Activated T-cell treated with anti-CD3 and anti-CD28 coated beads, Interleukin-2, amount 50 U/mL, for 4 hours (primary cell): ENCODE data around the gene GHR. TPM values are rescaled to one million over a fixed set of nuclear protein-coding genes. Genes with fewer than 3 reads are reported as not detected.
"Not testable (repeated sequence)": the region's sequence is repeated elsewhere in the genome, so short reads cannot be mapped to it uniquely, and the experiment has no call there.

Experiments
- ATAC-seq, 2 donors: fragments of 200-7000 bp; cut with Tn5 transposase; one replicate each; pipeline ENCODE4 v1.10.0; 2021
- DNase-seq: peaks from one replicate; pipeline ENCODE4 v3.0.0-alpha.2; 2020
- H3K27me3 Mint-ChIP-seq: one replicate; pipeline ENCODE4 v1.8.0; 2021; ENCODE audit warnings: low read depth, mixed read lengths
- H3K36me3 Mint-ChIP-seq: one replicate; pipeline ENCODE4 v1.8.0; 2022; ENCODE audit warnings: mixed read lengths; ENCODE audit not compliant: insufficient read depth
- H3K4me1 Mint-ChIP-seq: one replicate; pipeline ENCODE4 v1.8.0; 2021; ENCODE audit warnings: low read depth, mixed read lengths
- H3K4me3 Mint-ChIP-seq: one replicate; pipeline ENCODE4 v1.8.0; 2021; ENCODE audit warnings: mild to moderate bottlenecking, moderate library complexity, mixed read lengths
- H3K9me3 Mint-ChIP-seq: one replicate; pipeline ENCODE4 v1.8.0; 2021; ENCODE audit warnings: mixed read lengths
- total RNA-seq, 3 donors: library from RNA; stranded (reverse); gene quantifications; one replicate each; pipeline ENCODE4 v1.2.1, GENCODE V29; 2021

GHR gene
- total RNA-seq, 3 donors from 2014 or later, result 0.08 TPM; not detected in 2

DNA sequence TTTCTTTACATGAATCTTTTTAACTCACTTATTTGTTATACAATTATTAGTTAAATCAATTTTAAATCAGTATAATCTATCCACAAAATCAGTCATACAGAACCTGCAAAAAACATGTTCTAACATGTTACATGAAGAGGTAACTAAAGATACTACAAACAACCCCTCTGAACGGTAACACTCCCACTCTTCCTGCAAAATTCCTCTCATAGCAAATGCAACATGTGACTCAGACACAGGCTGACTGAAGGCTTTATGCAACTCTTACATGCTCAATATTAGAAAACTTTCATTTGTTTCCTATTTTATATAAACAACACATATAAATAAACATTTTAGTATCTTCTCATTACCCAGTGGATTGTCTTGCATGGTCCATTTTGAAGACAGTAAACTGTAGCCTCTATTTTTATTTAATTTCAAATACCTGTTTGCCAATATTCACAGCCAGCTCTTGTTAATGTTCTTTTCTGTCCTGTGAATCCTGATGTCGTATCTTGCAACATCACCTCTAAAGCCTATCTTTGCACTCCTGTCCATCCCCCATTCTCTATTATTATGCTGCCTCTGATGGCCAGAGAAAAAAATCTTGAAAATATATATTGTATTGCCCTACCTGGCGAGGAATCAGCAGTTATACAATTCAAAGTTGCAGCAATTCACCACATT, 232.9 kb downstream of the GHR start:
- no peaks in the 10 kb centered on the region for H3K27me3 Mint-ChIP-seq

DNA sequence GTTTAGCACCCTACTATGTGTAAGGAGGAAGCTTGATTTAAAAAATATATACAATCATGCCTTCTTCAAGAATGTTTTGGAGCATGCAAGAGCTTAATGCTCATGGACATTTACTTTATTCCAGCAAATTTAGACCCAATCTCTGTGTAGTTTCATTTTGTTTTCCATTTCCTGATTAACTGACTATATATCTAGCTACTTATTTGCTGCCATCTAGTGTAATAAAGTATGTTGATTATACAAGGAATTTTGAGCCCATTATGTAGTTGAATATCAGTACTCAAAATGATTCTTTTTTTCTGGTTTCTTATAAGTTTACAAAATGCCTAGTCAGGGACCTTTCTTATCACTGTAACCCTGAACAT, 233.4 kb downstream of the GHR start:
- ATAC-seq (no peak), DNase-seq (no peak)
- H3K36me3 Mint-ChIP-seq, result no peaks in the 10 kb centered on the region
- no peaks in the 10 kb centered on the region for H3K9me3 Mint-ChIP-seq
- H3K27me3 Mint-ChIP-seq, result no peaks in the 10 kb centered on the region
- no peaks in the 10 kb centered on the region for H3K4me1 Mint-ChIP-seq
- no peak overlapping the region for H3K4me3 Mint-ChIP-seq

More for the DNA sequence above, 232.9 kb downstream of the GHR start:
- no peak for DNase-seq
- ATAC-seq, result no peak
- no peaks in the 10 kb centered on the region for H3K36me3 Mint-ChIP-seq
- no peak overlapping the region for H3K4me3 Mint-ChIP-seq
- H3K4me1 Mint-ChIP-seq, result no peaks in the 10 kb centered on the region
- no peaks in the 10 kb centered on the region for H3K9me3 Mint-ChIP-seq

DNA sequence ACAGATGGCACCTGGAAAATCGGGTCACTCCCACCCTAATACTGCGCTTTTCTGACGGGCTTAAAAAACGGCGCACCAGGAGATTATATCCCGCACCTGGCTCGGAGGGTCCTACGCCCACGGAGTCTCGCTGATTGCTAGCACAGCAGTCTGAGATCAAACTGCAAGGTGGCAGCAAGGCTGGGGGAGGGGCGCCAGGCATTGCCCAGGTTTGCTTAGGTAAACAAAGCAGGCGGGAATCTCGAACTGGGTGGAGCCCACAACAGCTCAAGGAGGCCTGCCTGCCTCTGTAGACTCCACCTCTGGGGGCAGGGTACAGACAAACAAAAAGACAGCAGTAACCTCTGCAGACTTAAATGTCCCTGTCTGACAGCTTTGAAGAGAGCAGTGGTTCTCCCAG, 236.6 kb downstream of the GHR start:
- not testable (repeated sequence) for DNase-seq, H3K4me3 Mint-ChIP-seq, H3K4me1 Mint-ChIP-seq, H3K9me3 Mint-ChIP-seq, H3K27me3 Mint-ChIP-seq, ATAC-seq, H3K36me3 Mint-ChIP-seq

GRCh38 chr5:42665857-42666256, 242.6 kb downstream of the GHR start:
- peaks cover 5% of the 10 kb centered on the region for H3K27me3 Mint-ChIP-seq
- no peaks in the 10 kb centered on the region for H3K9me3 Mint-ChIP-seq
- no peaks in the 10 kb centered on the region for H3K4me1 Mint-ChIP-seq
- no peak for DNase-seq
- no peaks in the 10 kb centered on the region for H3K36me3 Mint-ChIP-seq
- ATAC-seq, result no peak
- no peak overlapping the region for H3K4me3 Mint-ChIP-seq

DNA sequence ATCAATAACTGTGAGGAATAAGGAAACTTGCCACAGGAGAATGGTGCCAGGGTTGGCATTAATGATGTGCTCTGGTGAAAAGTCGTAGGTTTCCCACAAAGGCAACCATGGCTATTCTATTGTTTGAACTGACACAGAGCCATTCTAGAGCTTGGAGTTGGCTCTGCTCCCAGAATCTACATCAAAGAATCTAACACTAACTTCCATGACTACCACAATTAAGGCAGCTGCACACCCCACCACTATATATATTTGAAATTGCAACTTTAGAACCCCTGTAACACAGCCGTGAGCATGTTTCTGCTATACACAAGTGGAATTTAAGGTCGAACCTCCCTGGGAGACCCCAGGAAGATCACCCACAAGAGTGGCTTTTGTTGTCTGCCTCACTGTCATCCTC, 243.6 kb downstream of the GHR start:
- Mint-ChIP-seq H3K27me3 (peaks cover 5% of the 10 kb centered on the region), H3K4me3 (no peak overlapping the region), H3K4me1 (no peaks in the 10 kb centered on the region), H3K36me3 (no peaks in the 10 kb centered on the region), H3K9me3 (no peaks in the 10 kb centered on the region)
- DNase-seq (no peak), ATAC-seq (no peak)

DNA sequence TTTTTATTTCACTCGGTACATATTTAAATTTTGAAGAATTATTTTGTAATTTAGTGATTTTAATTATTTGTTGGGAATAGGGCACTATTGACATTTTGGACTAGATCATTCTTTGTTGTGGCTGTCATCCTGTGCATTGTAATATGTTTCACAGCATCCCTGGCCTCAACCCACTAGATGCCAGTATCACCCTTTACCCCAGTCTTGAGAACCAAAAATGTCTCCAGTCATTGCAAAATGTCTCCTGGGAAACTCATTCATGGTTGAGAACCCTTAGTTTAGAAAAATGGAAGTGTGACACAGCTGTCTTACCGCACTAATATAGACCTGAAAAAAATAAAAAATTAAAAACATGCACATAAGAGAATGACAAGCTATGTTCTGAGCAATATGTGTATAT, 245.0 kb downstream of the GHR start:
- Mint-ChIP-seq H3K4me1 (no peaks in the 10 kb centered on the region), H3K36me3 (no peaks in the 10 kb centered on the region), H3K9me3 (peaks cover 5% of the 10 kb centered on the region), H3K27me3 (no peaks in the 10 kb centered on the region), H3K4me3 (no peak overlapping the region)
- DNase-seq (no peak), ATAC-seq (no peak)

DNA sequence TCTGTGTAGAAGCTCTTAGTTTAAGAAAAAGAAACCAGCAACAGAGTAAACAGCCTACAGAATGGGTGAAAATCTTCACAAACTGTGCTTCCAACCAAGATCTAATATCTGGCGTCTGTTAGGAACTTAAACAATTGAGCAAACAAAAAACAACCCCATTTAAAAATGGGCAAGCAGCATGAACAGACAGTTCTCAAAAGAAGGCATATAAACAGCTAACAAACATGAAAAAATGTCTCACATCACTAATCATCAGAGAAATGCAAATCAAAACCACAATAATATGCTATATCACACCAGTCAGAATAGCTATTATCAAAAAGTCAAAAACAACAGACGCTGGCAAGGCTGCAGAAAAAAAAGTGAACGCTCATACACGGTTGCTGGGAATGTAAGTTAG, 249.7 kb downstream of the GHR start:
- H3K9me3 Mint-ChIP-seq, result peaks cover 5% of the 10 kb centered on the region

GRCh38 chr5:42675602-42676001, 252.4 kb downstream of the GHR start:
- Mint-ChIP-seq H3K36me3 (no peaks in the 10 kb centered on the region), H3K4me3 (no peak overlapping the region), H3K9me3 (peaks cover 5% of the 10 kb centered on the region), H3K27me3 (no peaks in the 10 kb centered on the region), H3K4me1 (no peaks in the 10 kb centered on the region)
- ATAC-seq (no peak), DNase-seq (no peak)

More for the DNA sequence above, 249.7 kb downstream of the GHR start:
- H3K36me3 Mint-ChIP-seq, result no peaks in the 10 kb centered on the region
- H3K27me3 Mint-ChIP-seq, result no peaks in the 10 kb centered on the region
- ATAC-seq (no peak), DNase-seq (no peak)
- H3K4me3 Mint-ChIP-seq, result no peak overlapping the region
- H3K4me1 Mint-ChIP-seq, result no peaks in the 10 kb centered on the region

DNA sequence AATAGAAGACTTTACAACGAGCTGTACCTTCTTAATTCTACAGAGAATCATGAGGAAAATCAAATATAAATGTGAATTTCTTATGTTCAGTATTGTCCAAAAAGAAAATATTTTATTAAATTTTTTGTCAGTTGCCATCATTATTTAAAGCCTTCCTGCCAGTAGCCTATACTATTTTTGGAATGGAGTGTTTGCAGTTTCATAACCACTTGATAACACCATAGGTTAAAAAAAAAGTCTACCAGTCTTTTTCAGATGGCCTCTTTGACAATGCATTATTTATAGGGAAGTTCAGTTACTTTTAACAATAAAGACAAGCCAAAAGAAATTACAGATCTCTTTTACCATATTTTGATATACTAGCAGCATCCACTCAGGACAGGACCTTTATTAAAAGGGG, 253.1 kb downstream of the GHR start:
- DNase-seq (no peak), ATAC-seq (no peak)
- Mint-ChIP-seq H3K36me3 (no peaks in the 10 kb centered on the region), H3K4me1 (no peaks in the 10 kb centered on the region), H3K27me3 (no peaks in the 10 kb centered on the region), H3K4me3 (no peak overlapping the region), H3K9me3 (peaks cover 5% of the 10 kb centered on the region)

GRCh38 chr5:42677156-42677842, 254.1 kb downstream of the GHR start:
- DNase-seq (no peak), ATAC-seq (no peak)
- no peak overlapping the region for H3K4me3 Mint-ChIP-seq
- no peaks in the 10 kb centered on the region for H3K36me3 Mint-ChIP-seq
- H3K27me3 Mint-ChIP-seq, result no peaks in the 10 kb centered on the region
- H3K9me3 Mint-ChIP-seq, result peaks cover 2% of the 10 kb centered on the region
- H3K4me1 Mint-ChIP-seq, result no peaks in the 10 kb centered on the region

- H3K4me3 Mint-ChIP-seq, result no peak overlapping the region
- no peaks in the 10 kb centered on the region for H3K36me3 Mint-ChIP-seq
- ATAC-seq (no peak), DNase-seq (no peak)
- no peaks in the 10 kb centered on the region for H3K27me3 Mint-ChIP-seq
- no peaks in the 10 kb centered on the region for H3K4me1 Mint-ChIP-seq
- H3K9me3 Mint-ChIP-seq, result peaks cover 6% of the 10 kb centered on the region
Measured at GRCh38 chr5:42680046-42680445, 256.8 kb downstream of the GHR start.

DNA sequence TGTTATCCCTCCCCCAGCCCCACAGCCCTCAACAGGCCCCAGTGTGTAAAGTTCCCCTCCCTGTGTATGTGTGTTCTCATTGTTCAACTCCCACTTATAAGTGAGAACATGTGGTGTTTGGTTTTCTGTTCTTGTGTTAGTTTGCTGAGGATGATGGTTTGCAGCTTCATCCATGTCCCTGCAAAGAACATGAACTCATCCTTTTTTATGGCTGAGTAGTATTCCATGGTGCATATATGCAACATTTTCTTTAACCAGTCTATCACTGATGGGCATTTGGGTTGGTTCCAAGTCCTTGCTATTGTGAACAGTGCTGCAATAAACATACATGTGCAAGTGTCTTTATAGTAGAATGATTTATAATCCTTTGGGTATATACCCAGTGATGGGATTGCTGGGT, 261.8 kb downstream of the GHR start:
- H3K4me3 Mint-ChIP-seq, DNase-seq, ATAC-seq, H3K27me3 Mint-ChIP-seq, H3K36me3 Mint-ChIP-seq, H3K4me1 Mint-ChIP-seq: not testable (repeated sequence)
- H3K9me3 Mint-ChIP-seq, result peaks cover 14% of the 10 kb centered on the region

DNA sequence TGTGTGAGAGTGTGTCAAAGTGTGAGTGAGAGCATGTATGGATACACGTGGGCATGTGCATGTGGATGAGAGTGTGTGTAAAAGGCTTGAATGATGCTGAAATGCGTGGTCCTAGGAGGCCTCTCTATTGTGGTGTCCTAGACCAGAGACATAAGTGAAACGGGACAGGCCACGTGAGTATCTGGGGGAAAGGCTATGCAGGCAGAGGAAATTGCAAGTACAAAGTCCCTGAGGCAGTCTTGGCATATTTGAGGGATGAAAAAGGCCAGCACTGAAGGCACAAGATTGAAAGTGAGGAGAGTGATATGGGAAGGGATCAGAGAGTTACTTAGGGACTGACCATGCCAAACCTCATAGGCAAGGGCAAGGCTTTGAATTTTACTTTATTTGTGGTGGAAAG, 266.2 kb downstream of the GHR start:
- Mint-ChIP-seq H3K4me3 (no peak overlapping the region), H3K4me1 (no peaks in the 10 kb centered on the region), H3K27me3 (peaks cover 6% of the 10 kb centered on the region), H3K36me3 (no peaks in the 10 kb centered on the region), H3K9me3 (peaks cover 8% of the 10 kb centered on the region)
- DNase-seq, result no peak
- ATAC-seq, result no peak

- DNase-seq, result no peak
- Mint-ChIP-seq H3K4me1 (no peaks in the 10 kb centered on the region), H3K4me3 (no peak overlapping the region), H3K27me3 (peaks cover 6% of the 10 kb centered on the region), H3K9me3 (peaks cover 5% of the 10 kb centered on the region), H3K36me3 (no peaks in the 10 kb centered on the region)
- no peak for ATAC-seq
Measured at GRCh38 chr5:42691413-42691937, 268.2 kb downstream of the GHR start.

- Mint-ChIP-seq H3K4me1 (no peaks in the 10 kb centered on the region), H3K27me3 (peaks cover 4% of the 10 kb centered on the region), H3K36me3 (no peaks in the 10 kb centered on the region), H3K9me3 (peaks cover 12% of the 10 kb centered on the region), H3K4me3 (no peak overlapping the region)
- no peak for DNase-seq
- ATAC-seq, result no peak
Measured at GRCh38 chr5:42701351-42702059, 278.3 kb downstream of the GHR start.
